ENCODE measurements around the gene SNX7. TPM values are rescaled to one million over a fixed set of nuclear protein-coding genes. Genes with fewer than 3 reads are reported as not detected.

The SNX7 gene
- total RNA-seq, 2 donors from 2014 or later, result 45.0 to 48.5 TPM

DNA sequence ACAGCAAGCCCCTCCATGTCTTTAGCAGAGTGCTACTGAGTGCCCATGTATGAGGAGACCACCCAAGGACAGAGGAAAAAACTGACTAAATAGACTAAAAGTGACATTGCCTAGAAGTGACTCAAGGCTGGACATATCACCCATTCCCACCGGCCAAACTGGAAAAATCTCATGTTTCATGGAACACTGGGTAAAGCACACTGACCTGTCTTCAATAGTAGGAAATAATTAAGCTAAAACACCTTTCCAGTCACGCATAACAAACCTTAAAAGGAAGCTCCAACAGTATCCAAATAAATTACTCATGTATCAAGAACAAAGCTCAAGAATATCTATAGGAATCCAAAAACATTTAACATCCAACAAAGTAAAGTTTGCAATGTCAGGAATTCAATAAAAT, 120.4 kb downstream of the SNX7 start:
- no peak for DNase-seq
- intact Hi-C loops (cut with DNase I), result no loop called here
- Histone ChIP-seq H3K36me3 (no peaks in the 10 kb centered on the region), H3K27ac (no peak overlapping the region), H3K9ac (ENCODE audit: low read depth in 2 of 2, low read length in 2 of 2) (no peak overlapping the region), H3K4me1 (no peaks in the 10 kb centered on the region), H3K27me3 (no peaks in the 10 kb centered on the region), H3K4me3 (no peak overlapping the region), H3K9me3 (no peaks in the 10 kb centered on the region)
- TF ChIP-seq, protein P1, sequence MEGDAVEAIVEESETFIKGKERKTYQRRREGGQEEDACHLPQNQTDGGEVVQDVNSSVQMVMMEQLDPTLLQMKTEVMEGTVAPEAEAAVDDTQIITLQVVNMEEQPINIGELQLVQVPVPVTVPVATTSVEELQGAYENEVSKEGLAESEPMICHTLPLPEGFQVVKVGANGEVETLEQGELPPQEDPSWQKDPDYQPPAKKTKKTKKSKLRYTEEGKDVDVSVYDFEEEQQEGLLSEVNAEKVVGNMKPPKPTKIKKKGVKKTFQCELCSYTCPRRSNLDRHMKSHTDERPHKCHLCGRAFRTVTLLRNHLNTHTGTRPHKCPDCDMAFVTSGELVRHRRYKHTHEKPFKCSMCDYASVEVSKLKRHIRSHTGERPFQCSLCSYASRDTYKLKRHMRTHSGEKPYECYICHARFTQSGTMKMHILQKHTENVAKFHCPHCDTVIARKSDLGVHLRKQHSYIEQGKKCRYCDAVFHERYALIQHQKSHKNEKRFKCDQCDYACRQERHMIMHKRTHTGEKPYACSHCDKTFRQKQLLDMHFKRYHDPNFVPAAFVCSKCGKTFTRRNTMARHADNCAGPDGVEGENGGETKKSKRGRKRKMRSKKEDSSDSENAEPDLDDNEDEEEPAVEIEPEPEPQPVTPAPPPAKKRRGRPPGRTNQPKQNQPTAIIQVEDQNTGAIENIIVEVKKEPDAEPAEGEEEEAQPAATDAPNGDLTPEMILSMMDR (IDR thresholded peaks at IDR 0.05), result no peak

DNA sequence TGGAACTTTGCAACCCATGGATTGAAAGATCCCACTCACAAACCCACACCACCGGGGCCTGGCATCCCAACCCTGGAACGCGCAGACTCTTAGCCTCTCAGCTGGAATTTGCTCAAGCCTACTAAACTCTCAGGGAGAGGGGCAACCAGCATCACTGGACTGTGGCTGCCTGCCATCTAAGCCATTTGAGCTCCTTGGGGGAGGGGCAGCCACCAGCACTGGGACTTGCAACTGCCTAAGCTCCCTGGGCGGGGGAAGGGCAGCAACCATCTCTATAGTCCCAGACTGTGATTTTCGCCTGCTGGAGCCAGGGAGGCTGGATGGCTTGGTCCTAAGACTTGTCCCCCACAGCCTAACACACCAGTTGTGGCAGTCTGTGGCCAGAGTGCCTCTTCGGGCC, 122.3 kb downstream of the SNX7 start:
- H3K9ac ChIP-seq (ENCODE audit: low read depth in 2 of 2, low read length in 2 of 2), result no peak overlapping the region
- H3K36me3 ChIP-seq, result no peaks in the 10 kb centered on the region
- no peaks in the 10 kb centered on the region for H3K4me1 ChIP-seq
- no peak overlapping the region for H3K4me3 ChIP-seq
- intact Hi-C loops (cut with DNase I), result no loop called here
- no peak for DNase-seq
- H3K27me3 ChIP-seq, result no peaks in the 10 kb centered on the region
- H3K9me3 ChIP-seq, result no peaks in the 10 kb centered on the region
- TF ChIP-seq, protein P1 (IDR thresholded peaks at IDR 0.05), result no peak
- H3K27ac ChIP-seq, result no peak overlapping the region

DNA sequence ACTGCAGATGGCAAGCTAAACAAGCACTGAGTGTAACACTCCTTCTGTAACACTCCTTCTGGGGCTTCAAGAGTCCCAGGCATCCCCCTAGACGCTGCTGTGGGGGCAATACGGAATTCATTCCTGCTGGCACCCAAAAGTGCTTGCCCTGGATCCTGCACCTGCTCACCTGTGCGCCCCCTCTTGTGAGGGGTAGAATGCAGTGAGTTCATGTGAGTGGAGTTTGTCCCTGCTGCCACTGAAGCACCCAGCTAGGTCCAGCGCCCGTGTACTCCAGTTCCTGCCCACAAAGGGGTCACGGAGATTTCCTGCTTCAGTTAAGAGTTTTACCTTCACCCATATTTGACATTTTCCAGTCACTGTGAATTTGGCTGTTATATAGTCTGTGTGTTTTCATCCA, 130.0 kb downstream of the SNX7 start:
- intact Hi-C loops (cut with DNase I), result loop anchor here (10.0 kb wide), 1 partner anchor 153 kb away; no protein-coding TSS in a partner anchor
- Histone ChIP-seq H3K4me3 (no peak overlapping the region), H3K9me3 (no peaks in the 10 kb centered on the region), H3K27ac (no peak overlapping the region), H3K9ac (ENCODE audit: low read depth in 2 of 2, low read length in 2 of 2) (no peak overlapping the region), H3K27me3 (no peaks in the 10 kb centered on the region), H3K4me1 (no peaks in the 10 kb centered on the region), H3K36me3 (no peaks in the 10 kb centered on the region)
- DNase-seq, result no peak
- TF ChIP-seq, protein P1 (IDR thresholded peaks at IDR 0.05), result no peak

DNA sequence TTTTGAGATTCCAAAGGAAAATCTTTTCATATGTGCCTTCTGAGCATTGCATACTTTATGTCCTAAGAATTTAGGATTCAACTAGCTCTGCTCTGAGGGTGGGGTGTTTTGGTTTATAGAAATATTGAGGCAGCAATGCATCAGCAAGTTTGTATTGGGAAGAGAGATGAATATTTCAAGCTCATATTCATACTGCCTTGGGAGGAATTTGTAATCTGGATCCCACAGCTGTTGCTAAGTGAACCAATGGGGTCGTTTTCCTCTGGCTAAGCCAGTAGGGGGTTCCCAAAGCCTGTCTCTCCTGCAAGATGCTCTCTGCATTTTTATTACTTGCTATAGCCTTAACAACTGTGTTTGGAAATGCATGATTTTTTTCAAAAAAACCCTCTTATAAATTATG, 130.6 kb downstream of the SNX7 start:
- no peaks in the 10 kb centered on the region for H3K9me3 ChIP-seq
- no peaks in the 10 kb centered on the region for H3K36me3 ChIP-seq
- H3K4me1 ChIP-seq, result no peaks in the 10 kb centered on the region
- TF ChIP-seq, protein P1 (IDR thresholded peaks at IDR 0.05), result no peak
- intact Hi-C loops (cut with DNase I), result loop anchor here (10.0 kb wide), 1 partner anchor 153 kb away; no protein-coding TSS in a partner anchor
- no peak overlapping the region for H3K9ac ChIP-seq (ENCODE audit: low read depth in 2 of 2, low read length in 2 of 2)
- no peak overlapping the region for H3K4me3 ChIP-seq
- no peak for DNase-seq
- no peaks in the 10 kb centered on the region for H3K27me3 ChIP-seq
- no peak overlapping the region for H3K27ac ChIP-seq

DNA sequence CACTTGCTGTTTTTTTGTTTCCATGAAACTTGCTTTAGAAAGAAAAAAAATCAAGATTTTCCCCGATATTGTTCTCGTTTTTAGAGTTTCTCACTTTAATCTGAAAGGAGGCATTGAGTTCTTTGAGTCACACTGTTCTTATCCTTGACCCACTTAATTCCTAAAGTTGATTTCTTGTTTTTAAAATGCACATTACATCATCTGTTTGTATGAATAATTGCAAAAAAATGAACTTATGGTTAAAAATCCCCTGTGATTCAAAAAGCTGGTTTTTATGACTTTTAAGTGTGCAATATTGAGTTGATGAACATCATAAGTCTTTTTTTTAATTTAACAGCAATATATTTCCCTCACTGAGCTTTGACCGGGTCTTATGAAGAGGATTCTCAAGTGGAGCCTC, 131.6 kb downstream of the SNX7 start:
- no peaks in the 10 kb centered on the region for H3K27me3 ChIP-seq
- H3K36me3 ChIP-seq, result no peaks in the 10 kb centered on the region
- intact Hi-C loops (cut with DNase I), result loop anchor here (10.0 kb wide), 1 partner anchor 152 kb away; no protein-coding TSS in a partner anchor
- no peak overlapping the region for H3K27ac ChIP-seq
- H3K9me3 ChIP-seq, result no peaks in the 10 kb centered on the region
- TF ChIP-seq, protein P1 (IDR thresholded peaks at IDR 0.05), result no peak
- H3K4me1 ChIP-seq, result no peaks in the 10 kb centered on the region
- no peak overlapping the region for H3K4me3 ChIP-seq
- H3K9ac ChIP-seq (ENCODE audit: low read depth in 2 of 2, low read length in 2 of 2), result no peak overlapping the region
- no peak for DNase-seq
